ENCODE results near the gene E2F6. TPM values are rescaled to one million over a fixed set of nuclear protein-coding genes. Genes with fewer than 3 reads are reported as not detected.

E2F6 gene
- total RNA-seq, 1 experiment from 2014 or later: 21.8 TPM

- no peak for DNase-seq
- Histone ChIP-seq H2BK120ac (ENCODE audit: low read depth, low read length, poor library complexity, severe bottlenecking) (no peak overlapping the region), H3K18ac (ENCODE audit: insufficient read length, low read depth, low read length) (no peak overlapping the region)
These were observed 38.7 kb downstream of the E2F6 start for GRCh38 chr2:11427224-11427623.

More at GRCh38 chr2:11427224-11427623, 38.7 kb downstream of the E2F6 start:
- no peak overlapping the region for H3K23ac ChIP-seq (ENCODE audit: insufficient read length, low read depth, low read length)
- peaks cover 0 to 3% (median under 1%) of the 10 kb centered on the region in 3 experiments; a peak in 2 of 7 replicates for H3K36me3 Mint-ChIP-seq (ENCODE audit: insufficient read depth in 1 of 3, low read depth in 3 of 3)
- peaks cover 0 to 3% of the 10 kb centered on the region in 2 experiments; a peak in 2 of 5 replicates for H3K9me3 Mint-ChIP-seq
- H3K23me2 ChIP-seq (ENCODE audit: insufficient read length, low read depth, low read length, poor library complexity, severe bottlenecking): no peaks in the 10 kb centered on the region
- H2AK5ac ChIP-seq (ENCODE audit: insufficient read length, low read length): no peak overlapping the region
- H3K27me3 Mint-ChIP-seq (ENCODE audit: low read depth): no peaks in the 10 kb centered on the region
- H3K27ac ChIP-seq (ENCODE audit: insufficient read length, low read depth, low read length): no peak overlapping the region
- H2BK15ac ChIP-seq (ENCODE audit: low read depth, low read length): no peak overlapping the region
- no peaks in the 10 kb centered on the region for H3K79me2 ChIP-seq (ENCODE audit: insufficient read depth, low read length)
- no peak overlapping the region for H4K5ac ChIP-seq (ENCODE audit: insufficient read length, low read depth, low read length)
- H3K4me1 ChIP-seq (ENCODE audit: insufficient read depth, low read length): no peaks in the 10 kb centered on the region
- no peak overlapping the region for H3K4ac ChIP-seq (ENCODE audit: low read depth, low read length)
- H4K91ac ChIP-seq (ENCODE audit: insufficient read length, low read depth, low read length): no peak overlapping the region
- no peak overlapping the region for H3K27ac Mint-ChIP-seq
- no peak overlapping the region for H3K4me2 ChIP-seq (ENCODE audit: insufficient read depth, insufficient read length, low read length)
- H4K8ac ChIP-seq (replicated peaks; ENCODE audit: insufficient read length, low read depth, low read length): no peak overlapping the region
- H3K27me3 ChIP-seq (ENCODE audit: insufficient read depth, low read length): no peaks in the 10 kb centered on the region
- no peak overlapping the region for H2BK12ac ChIP-seq (ENCODE audit: insufficient read length, low read depth, low read length)
- H4K20me1 ChIP-seq (ENCODE audit: control insufficient read depth, insufficient read depth, insufficient read length): no peaks in the 10 kb centered on the region
- H3T11ph ChIP-seq (ENCODE audit: low read length): no peak overlapping the region
- no peak overlapping the region for H2AFZ ChIP-seq (ENCODE audit: low read length)
- no peak overlapping the region for H3K56ac ChIP-seq (ENCODE audit: insufficient read length, low read depth, low read length)
- no peaks in the 10 kb centered on the region for H3K9me3 ChIP-seq (ENCODE audit: control insufficient read depth, low read depth, low read length)
- no peaks in the 10 kb centered on the region for H3K4me1 Mint-ChIP-seq
- no peak overlapping the region for H3K4me3 Mint-ChIP-seq
- H2BK5ac ChIP-seq (ENCODE audit: insufficient read length, low read length): no peak overlapping the region
- TF ChIP-seq CTCF (conservative IDR thresholded peaks at IDR 0.05): no peak
- no peak overlapping the region for H3K9ac ChIP-seq (ENCODE audit: extremely low read depth, insufficient read length, low read length)
- H3K79me1 ChIP-seq (ENCODE audit: insufficient read depth, low read depth, low read length, poor library complexity, severe bottlenecking): no peaks in the 10 kb centered on the region
- no peak overlapping the region for H2BK20ac ChIP-seq (ENCODE audit: low read depth, low read length, poor library complexity, severe bottlenecking)
- H3K14ac ChIP-seq (ENCODE audit: insufficient read depth, low read length): no peak overlapping the region

Data from H9 (cell line).